GM19238 (cell line): Measurements from ENCODE around the gene PCSK2.

ENCODE experiments used
- DNase-seq: peaks from one replicate; pipeline ENCODE4 v3.0.0; 2011; ENCODE audit warnings: low spot score; ENCODE audit not compliant: insufficient read length

PCSK2 gene

DNA sequence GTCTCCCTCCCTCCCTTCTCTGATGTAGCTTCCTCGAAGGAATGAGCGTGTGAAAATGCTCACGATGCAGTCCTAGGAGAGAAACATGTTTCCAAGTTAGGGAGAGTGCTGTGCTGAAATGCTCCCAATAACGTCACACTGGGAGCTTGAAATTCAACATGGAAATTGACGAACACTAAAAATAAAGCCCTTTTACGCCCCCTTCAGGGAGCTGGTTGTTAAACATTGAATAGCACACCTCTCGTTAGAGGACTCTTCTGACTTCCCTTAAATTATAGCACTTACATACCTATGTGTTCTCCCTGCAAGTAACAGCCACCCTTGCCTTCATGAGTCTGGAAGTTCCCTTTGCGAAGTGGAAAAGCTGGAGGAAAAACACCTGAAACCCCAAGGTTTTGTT lies 215.7 kb downstream of the PCSK2 start:
- DNase-seq, result no peak

- no peak for DNase-seq
Observed at GRCh38 chr20:17443131-17443858, 216.5 kb downstream of the PCSK2 start.

DNA sequence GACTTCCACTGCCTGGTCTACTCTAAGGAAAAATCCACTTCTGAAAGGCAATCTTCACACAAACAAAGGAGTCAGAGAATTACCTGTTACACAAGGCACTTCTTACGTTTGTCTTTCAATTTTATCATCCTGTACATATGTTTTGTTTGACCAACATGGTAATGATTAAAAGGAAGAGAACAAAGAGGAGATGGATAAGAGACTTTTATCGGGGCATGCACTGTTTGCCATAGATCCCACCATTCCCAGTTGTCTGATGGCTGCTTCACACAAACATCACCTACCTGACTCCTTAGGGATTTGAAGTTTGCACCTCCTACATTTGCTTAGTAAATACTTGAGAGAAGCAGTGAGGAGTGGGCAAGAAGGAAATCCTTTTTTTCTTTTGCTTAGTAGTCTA lies 217.3 kb downstream of the PCSK2 start:
- DNase-seq, result no peak

- DNase-seq, result no peak
Observed at GRCh38 chr20:17445543-17445942, 218.7 kb downstream of the PCSK2 start.

- no peak for DNase-seq
Observed at GRCh38 chr20:17446171-17446570, 219.3 kb downstream of the PCSK2 start.

- DNase-seq, result no peak
Observed at GRCh38 chr20:17448071-17448470, 221.2 kb downstream of the PCSK2 start.

- DNase-seq, result no peak
Observed at GRCh38 chr20:17449031-17449430, 222.2 kb downstream of the PCSK2 start.

- no peak for DNase-seq
Observed at GRCh38 chr20:17452441-17452840, 225.6 kb downstream of the PCSK2 start.

GRCh38 chr20:17453592-17453991 lies 226.8 kb downstream of the PCSK2 start:
- DNase-seq, result no peak

GRCh38 chr20:17456279-17456678 lies 229.4 kb downstream of the PCSK2 start:
- DNase-seq, result no peak

DNA sequence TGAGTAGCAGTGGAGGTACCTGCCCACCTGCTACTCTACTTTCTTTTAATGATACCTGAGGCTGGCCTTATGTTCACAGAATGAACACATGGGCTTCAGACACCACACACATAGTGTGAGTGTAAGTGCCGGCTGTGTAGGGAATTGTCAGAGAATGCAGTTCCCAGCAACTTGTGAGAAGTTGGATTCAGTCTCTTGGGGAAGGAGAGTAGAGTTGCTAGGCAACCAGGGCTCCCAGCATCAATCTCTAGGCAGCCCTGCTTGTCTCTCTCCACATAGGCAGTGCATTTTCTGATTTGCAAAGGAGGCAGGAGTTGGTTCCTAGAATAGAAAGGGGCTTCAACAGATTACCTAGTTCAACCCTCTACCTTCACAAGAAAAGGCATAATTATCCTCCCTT lies 230.2 kb downstream of the PCSK2 start:
- DNase-seq, result no peak

GRCh38 chr20:17457588-17458190 lies 230.8 kb downstream of the PCSK2 start:
- no peak for DNase-seq

DNA sequence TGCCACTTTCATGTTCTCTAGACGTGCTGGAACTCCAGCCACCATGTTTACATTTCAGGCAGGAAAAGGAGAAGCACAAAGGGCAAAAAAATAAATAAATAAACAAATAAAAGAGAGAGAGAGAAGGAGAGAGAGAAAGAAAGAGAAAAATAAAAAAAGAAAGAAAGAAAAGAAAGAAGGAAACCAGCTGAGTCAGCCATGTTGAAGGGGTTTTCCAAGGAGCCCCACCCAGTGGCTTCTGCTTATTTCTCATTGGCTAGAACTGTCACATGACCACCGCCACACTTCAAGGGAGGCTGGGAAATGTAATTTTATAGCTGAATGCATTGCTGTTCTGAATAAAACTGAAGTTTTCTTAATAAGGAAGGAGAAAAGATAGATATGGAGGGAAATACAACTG lies 233.3 kb downstream of the PCSK2 start:
- no peak for DNase-seq

GRCh38 chr20:17461941-17462340 lies 235.1 kb downstream of the PCSK2 start:
- no peak for DNase-seq

- no peak for DNase-seq
Observed at GRCh38 chr20:17463711-17464110, 236.9 kb downstream of the PCSK2 start.

GRCh38 chr20:17465236-17465635 lies 238.4 kb downstream of the PCSK2 start:
- DNase-seq, result no peak

DNA sequence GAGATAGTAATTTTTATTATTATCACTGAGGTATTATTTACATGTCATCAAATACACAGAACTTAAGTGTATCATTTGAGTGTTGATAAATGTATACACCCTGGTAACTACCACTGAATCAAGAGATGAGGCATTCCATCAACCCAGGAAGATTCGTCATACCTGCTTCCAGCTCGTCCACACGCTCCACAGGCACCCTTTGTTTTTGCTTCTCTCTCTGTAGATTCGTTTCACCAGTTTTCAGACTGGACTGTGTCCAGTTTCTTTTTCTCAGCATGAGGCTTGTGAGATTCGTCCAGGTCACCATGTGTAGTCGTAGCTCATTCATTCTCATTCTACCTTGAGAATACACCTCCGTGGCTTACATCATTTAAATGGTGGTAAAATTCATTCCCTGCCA lies 239.8 kb downstream of the PCSK2 start:
- no peak for DNase-seq

DNA sequence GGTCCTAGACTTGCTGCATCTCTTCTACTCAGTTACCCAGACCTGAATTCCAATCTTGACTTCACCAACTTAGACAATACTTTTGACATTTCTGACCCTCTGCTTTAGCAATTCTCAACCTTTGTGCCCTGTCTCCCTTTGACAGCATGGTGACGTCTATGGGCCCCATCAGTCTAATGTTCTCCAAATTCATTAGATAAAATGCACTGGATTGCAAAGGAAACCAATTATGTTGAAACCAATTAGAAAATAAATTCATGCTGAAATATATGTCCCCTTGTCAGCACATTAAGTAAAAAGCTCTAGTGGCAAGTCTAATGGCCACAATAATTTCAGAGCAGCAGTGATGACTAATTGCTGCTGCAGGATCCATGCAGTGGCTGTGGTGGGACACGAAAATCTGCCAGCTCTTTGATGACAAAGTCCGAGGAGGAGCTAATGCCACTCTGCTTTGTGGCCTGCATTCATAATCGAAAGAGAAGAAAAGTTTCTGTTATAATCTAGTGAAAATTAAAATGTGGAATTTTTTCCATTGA lies 240.3 kb downstream of the PCSK2 start:
- no peak for DNase-seq

DNA sequence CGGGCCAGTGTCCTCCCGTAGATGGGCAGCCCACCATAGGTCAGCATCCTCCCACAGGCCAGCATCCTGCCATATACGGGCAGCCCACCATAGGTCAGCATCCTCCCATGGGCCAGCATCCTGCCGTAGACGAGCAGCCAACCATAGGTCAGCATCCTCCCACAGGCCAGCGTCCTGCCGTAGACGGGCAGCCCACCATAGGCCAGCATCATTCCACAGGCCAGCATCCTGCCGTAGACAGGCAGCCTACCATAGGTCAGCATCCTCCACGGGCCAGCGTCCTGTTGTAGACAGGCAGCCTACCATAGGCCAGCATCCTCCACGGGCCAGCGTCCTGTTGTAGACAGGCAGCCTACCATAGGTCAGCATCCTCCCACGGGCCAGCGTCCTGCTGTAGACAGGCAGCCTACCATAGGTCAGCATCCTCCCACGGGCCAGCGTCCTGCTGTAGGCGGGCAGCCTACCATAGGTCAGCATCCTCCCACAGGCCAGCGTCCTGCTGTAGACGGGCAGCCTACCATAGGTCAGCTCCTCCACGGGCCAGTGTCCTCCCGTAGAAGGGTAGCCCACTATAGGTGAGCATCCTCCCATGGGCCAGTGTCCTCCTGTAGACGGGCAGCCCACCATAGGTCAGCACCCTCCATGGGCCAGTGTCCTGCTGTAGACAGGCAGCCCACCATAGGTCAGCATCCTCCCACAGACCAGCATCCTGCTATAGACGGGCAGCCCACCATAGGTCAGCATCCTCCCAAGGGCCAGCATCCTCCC lies 241.4 kb downstream of the PCSK2 start:
- no peak for DNase-seq

DNA sequence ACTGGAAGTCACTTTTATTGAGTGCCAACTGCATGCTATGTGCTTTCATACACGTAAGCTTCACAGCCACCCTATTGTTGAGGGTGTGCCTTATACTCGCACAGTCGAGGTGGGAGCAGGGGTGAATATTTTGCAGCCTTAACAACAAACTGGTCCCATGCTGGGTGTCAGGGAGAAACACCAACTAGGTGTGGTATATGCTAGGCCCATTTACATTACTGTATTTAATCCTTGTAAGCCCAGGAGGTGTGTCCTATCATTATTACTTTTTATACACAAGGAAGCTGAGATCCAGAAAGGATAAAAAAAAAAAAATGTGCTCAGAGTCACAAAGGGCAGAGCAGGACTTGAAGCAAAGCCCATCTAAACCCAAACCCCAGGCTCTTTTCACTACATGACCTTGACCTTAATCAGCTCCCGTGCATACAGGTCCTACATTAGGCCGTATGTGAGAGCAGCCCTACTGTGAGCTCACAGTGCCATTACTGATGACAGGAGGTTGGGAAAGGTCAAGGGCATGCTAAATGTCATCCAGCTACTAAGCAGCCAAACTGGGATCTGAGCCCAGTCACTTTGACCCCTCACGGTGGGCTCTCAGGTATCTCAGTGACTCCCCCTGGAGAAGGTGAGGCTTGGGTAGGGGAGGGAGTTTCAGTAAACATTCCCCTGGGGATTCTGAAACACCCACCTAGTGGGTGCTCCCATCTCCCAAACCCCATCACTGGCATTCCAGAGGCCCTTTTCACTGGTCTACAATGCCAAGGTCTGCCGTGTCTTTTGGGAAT lies 242.6 kb downstream of the PCSK2 start:
- DNase-seq, result no peak

DNA sequence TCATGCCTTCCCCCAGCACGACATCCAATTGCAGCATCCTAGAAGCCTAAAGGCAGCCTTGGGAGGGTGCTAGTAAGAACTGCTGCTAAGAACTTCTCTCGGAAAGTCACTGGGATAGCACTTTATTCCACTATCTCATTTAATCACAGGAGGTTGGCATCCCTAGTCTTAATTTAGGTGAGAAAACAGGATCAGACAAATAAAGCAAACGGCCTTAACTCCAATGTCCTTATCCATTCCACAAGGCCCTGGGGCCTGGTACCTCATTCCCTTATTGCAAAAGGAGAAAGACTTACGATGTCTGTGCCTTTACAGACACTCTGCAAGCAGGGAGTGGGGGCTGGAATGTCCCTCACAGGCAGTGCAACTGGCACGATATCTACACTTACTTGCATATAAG lies 243.7 kb downstream of the PCSK2 start:
- no peak for DNase-seq

DNA sequence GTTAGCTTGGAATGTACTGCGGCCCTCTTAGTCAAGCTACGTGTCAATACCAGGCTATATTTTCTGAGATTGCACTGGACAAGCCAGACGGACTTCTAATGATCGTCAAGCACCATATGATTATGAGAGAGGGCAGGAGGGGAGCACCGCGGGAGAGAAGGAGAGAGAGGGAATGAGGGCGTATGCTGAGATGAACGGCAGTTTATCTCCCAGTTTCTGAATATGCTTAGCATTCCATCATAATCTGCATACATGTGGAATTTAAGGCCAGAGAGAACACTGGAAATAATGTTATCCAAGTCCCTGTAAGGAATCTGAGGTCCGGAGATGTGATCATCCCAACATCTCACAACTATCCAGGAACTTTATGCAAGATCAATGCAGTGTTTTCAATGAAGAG lies 244.1 kb downstream of the PCSK2 start:
- no peak for DNase-seq
